ENCODE measurements around the gene KCNJ15. TPM values are rescaled to one million over a fixed set of nuclear protein-coding genes. Genes with fewer than 3 reads are reported as not detected.

Gene KCNJ15
- total RNA-seq, 2 donors from 2014 or later, result not detected

DNA sequence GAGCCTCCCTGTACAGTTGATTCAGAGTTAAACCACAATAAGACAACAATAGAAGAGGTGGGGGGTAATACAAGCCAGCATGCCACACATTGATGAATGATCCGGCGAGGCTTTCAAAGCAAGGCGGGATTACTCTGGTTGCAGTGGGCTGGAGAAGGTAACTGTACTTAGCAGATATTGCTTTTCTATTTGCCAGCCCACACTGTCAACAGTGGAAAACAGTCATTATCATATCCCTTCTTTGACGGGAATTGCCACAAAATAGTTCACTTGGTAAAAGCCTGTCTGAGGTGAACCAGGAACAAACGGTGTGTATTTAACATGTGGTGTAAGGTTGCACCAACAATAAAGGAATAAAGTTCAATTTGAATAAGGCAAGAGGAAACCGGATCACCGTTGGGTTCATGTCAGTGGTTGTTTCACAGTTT is 5.8 kb upstream of the KCNJ15 start:
- no peaks in the 10 kb centered on the region for H3K9me3 Mint-ChIP-seq
- H3K4me3 ChIP-seq (ENCODE audit: low read length), result no peak overlapping the region
- H3K27ac ChIP-seq (ENCODE audit: low read depth, low read length), result no peak overlapping the region
- no peak overlapping the region for H3K27ac Mint-ChIP-seq
- DNase-seq, result no peak
- no peaks in the 10 kb centered on the region for H3K36me3 ChIP-seq (ENCODE audit: control insufficient read depth, insufficient read depth, low read length)
- no peak for TF ChIP-seq CTCF (conservative IDR thresholded peaks at IDR 0.05)
- no peak overlapping the region for H3K4me3 Mint-ChIP-seq
- peaks cover 4% of the 10 kb centered on the region for H3K4me1 Mint-ChIP-seq
- no peaks in the 10 kb centered on the region for H3K9me3 ChIP-seq (ENCODE audit: control insufficient read depth, low read length)
- no peaks in the 10 kb centered on the region for H3K27me3 Mint-ChIP-seq (ENCODE audit: insufficient read depth)
- no peaks in the 10 kb centered on the region for H3K27me3 ChIP-seq (ENCODE audit: control insufficient read depth, insufficient read depth, low read length, poor library complexity, severe bottlenecking)
- 88 to 94% methylated on average over 7 of the region's 7 CpGs for WGBS, 2 experiments (ENCODE audit: insufficient coverage in 1 of 2, insufficient read length in 1 of 2)
- no peak overlapping the region for H3K9ac ChIP-seq (ENCODE audit: extremely low read depth, low read length, poor library complexity, severe bottlenecking)
- H3K4me1 ChIP-seq (ENCODE audit: control insufficient read depth, insufficient read depth, low read length), result no peaks in the 10 kb centered on the region
- H3K36me3 Mint-ChIP-seq (ENCODE audit: low read depth), result no peaks in the 10 kb centered on the region

GRCh38 chr21:38254970-38255369 is 1.8 kb upstream of the KCNJ15 start:
- no peaks in the 10 kb centered on the region for H3K36me3 ChIP-seq (ENCODE audit: control insufficient read depth, insufficient read depth, low read length)
- no peak overlapping the region for H3K27ac ChIP-seq (ENCODE audit: low read depth, low read length)
- DNase-seq, result no peak
- H3K27me3 ChIP-seq (ENCODE audit: control insufficient read depth, insufficient read depth, low read length, poor library complexity, severe bottlenecking), result no peaks in the 10 kb centered on the region
- Mint-ChIP-seq H3K36me3 (ENCODE audit: low read depth) (no peaks in the 10 kb centered on the region), H3K27ac (no peak overlapping the region), H3K4me3 (no peak overlapping the region), H3K27me3 (ENCODE audit: insufficient read depth) (peaks cover 2% of the 10 kb centered on the region), H3K9me3 (no peaks in the 10 kb centered on the region), H3K4me1 (peaks cover 17% of the 10 kb centered on the region)
- H3K4me1 ChIP-seq (ENCODE audit: control insufficient read depth, insufficient read depth, low read length), result no peaks in the 10 kb centered on the region
- no peak overlapping the region for H3K9ac ChIP-seq (ENCODE audit: extremely low read depth, low read length, poor library complexity, severe bottlenecking)
- H3K4me3 ChIP-seq (ENCODE audit: low read length), result no peak overlapping the region
- TF ChIP-seq CTCF (conservative IDR thresholded peaks at IDR 0.05), result no peak
- no peaks in the 10 kb centered on the region for H3K9me3 ChIP-seq (ENCODE audit: control insufficient read depth, low read length)
- 89% methylated on average over 3 of the region's 3 CpGs for WGBS, 2 experiments (ENCODE audit: insufficient coverage in 1 of 2, insufficient read length in 1 of 2)

- 85 to 87% methylated on average over 9 of the region's 9 CpGs for WGBS, 2 experiments (ENCODE audit: insufficient coverage in 1 of 2, insufficient read length in 1 of 2)
- Mint-ChIP-seq H3K36me3 (ENCODE audit: low read depth) (no peaks in the 10 kb centered on the region), H3K9me3 (no peaks in the 10 kb centered on the region), H3K4me1 (peaks cover 17% of the 10 kb centered on the region), H3K4me3 (no peak overlapping the region), H3K27ac (no peak overlapping the region), H3K27me3 (ENCODE audit: insufficient read depth) (peaks cover 2% of the 10 kb centered on the region)
- Histone ChIP-seq H3K4me1 (ENCODE audit: control insufficient read depth, insufficient read depth, low read length) (no peaks in the 10 kb centered on the region), H3K4me3 (ENCODE audit: low read length) (no peak overlapping the region), H3K27ac (ENCODE audit: low read depth, low read length) (no peak overlapping the region), H3K9me3 (ENCODE audit: control insufficient read depth, low read length) (no peaks in the 10 kb centered on the region), H3K36me3 (ENCODE audit: control insufficient read depth, insufficient read depth, low read length) (no peaks in the 10 kb centered on the region), H3K9ac (ENCODE audit: extremely low read depth, low read length, poor library complexity, severe bottlenecking) (no peak overlapping the region), H3K27me3 (ENCODE audit: control insufficient read depth, insufficient read depth, low read length, poor library complexity, severe bottlenecking) (no peaks in the 10 kb centered on the region)
- no peak for TF ChIP-seq CTCF (conservative IDR thresholded peaks at IDR 0.05)
- no peak for DNase-seq
Measured at GRCh38 chr21:38255571-38256117, 1.1 kb upstream of the KCNJ15 start.

All from endodermal cell (in vitro differentiated cells).